Keratinocyte (primary cell): ENCODE measurements around the gene YAE1. TPM values are rescaled to one million over a fixed set of nuclear protein-coding genes. Genes with fewer than 3 reads are reported as not detected.

Source experiments
- DNase-seq: peaks from one replicate; pipeline ENCODE4 v3.0.0-alpha.2; 2011; ENCODE audit warnings: low read depth, missing footprints, low spot score
- FAIRE-seq: peaks from 2 replicates; lab custom pipeline; 2011; peaks lifted over from hg19 to GRCh38; lab: Jason Lieb, UNC
- H2AFZ ChIP-seq: 2 replicates; pipeline ENCODE4 v1.6.0; 2012; ENCODE audit warnings: low read length, control low read depth, inconsistent platforms; ENCODE audit not compliant: control insufficient read depth
- H3K27ac ChIP-seq: 2 replicates; pipeline ENCODE4 v1.5.1; 2011; ENCODE audit warnings: low read length; ENCODE audit not compliant: control insufficient read depth, insufficient read depth
- H3K27me3 ChIP-seq: 3 replicates; pipeline ENCODE4 v1.6.0; 2011; ENCODE audit warnings: low read length; ENCODE audit not compliant: control insufficient read depth, insufficient read depth; ENCODE audit errors: extremely low read depth
- H3K36me3 ChIP-seq, 2 experiments: 2 replicates in 1 of 2; 3 replicates in 1 of 2; pipeline ENCODE4 v1.5.1; 2011; ENCODE audit warnings: low read length in 2 of 2, mild to moderate bottlenecking in 1 of 2; ENCODE audit not compliant: control insufficient read depth in 2 of 2, insufficient read depth in 2 of 2; ENCODE audit errors: extremely low read depth in 1 of 2
- H3K4me1 ChIP-seq: 3 replicates; pipeline ENCODE4 v1.5.1; 2011; ENCODE audit warnings: low read length; ENCODE audit not compliant: control insufficient read depth, insufficient read depth; ENCODE audit errors: extremely low read depth
- H3K4me2 ChIP-seq: 3 replicates; pipeline ENCODE4 v1.6.0; 2011; ENCODE audit warnings: low read depth, low read length; ENCODE audit not compliant: control insufficient read depth, insufficient read depth; ENCODE audit errors: extremely low read depth
- H3K4me3 ChIP-seq, 3 experiments: fragments of 200-600 bp in 1 of 3; sonication (generic) in 1 of 3; 2 replicates in 2 of 3; 3 replicates in 1 of 3; pipeline ENCODE4 v1.5.1; 2011 to 2016; ENCODE audit warnings: low read length in 3 of 3, mild to moderate bottlenecking in 3 of 3, control low read depth in 2 of 3, inconsistent platforms in 1 of 3, low read depth in 1 of 3, mixed read lengths in 1 of 3, mixed run types in 1 of 3, moderate library complexity in 1 of 3; ENCODE audit not compliant: control insufficient read depth in 2 of 3, insufficient read depth in 2 of 3; ENCODE audit errors: extremely low read depth in 1 of 3
- H3K79me2 ChIP-seq: 2 replicates; pipeline ENCODE4 v1.6.0; 2012; ENCODE audit warnings: low read length; ENCODE audit not compliant: control insufficient read depth, insufficient read depth
- H3K9ac ChIP-seq: 3 replicates; pipeline ENCODE4 v1.6.0; 2011; ENCODE audit warnings: low read length; ENCODE audit not compliant: control insufficient read depth, insufficient read depth; ENCODE audit errors: extremely low read depth
- H3K9me1 ChIP-seq: 3 replicates; pipeline ENCODE4 v1.6.0; 2011; ENCODE audit warnings: low read length; ENCODE audit not compliant: control insufficient read depth, insufficient read depth; ENCODE audit errors: extremely low read depth
- H3K9me3 ChIP-seq: 2 replicates; pipeline ENCODE4 v1.5.1; 2012; ENCODE audit warnings: low read depth, low read length; ENCODE audit not compliant: control insufficient read depth
- H4K20me1 ChIP-seq: 3 replicates; pipeline ENCODE4 v1.6.0; 2011; ENCODE audit warnings: low read length; ENCODE audit not compliant: control insufficient read depth, insufficient read depth; ENCODE audit errors: extremely low read depth
- EZH2 ChIP-seq: IDR thresholded peaks from one replicate; pipeline ENCODE4 v1.6.1; 2012; ENCODE audit warnings: inconsistent platforms, mild to moderate bottlenecking, low read length, moderate library complexity
- dilution Hi-C: fragments of 300-500 bp; cut with MboI; formaldehyde crosslinking; loops from one replicate; pipeline ENCODE4 v1.7.0; 2020; ENCODE audit warnings: low sequenced_read_pairs; ENCODE audit not compliant: extremely low pct_ligation_motif_present
- polyA plus RNA-seq, 5 experiments: library from polyadenylated mRNA; depleted of rRNA in 3 of 5; stranded (reverse) in 3 of 5; stranded (forward) in 1 of 5; unstranded in 1 of 5; fragments of >200 nt; gene quantifications; 1 replicate in 1 of 5; 2 replicates in 3 of 5; 3 replicates in 1 of 5; pipeline versions ENCODE4 v1.2.1 to v1.2.3, GENCODE V29; 2011 to 2012; ENCODE audit warnings: missing spikeins in 2 of 5, low read depth in 1 of 5, low replicate concordance in 1 of 5
- TF ChIP-seq, protein P1 (sequence below), 3 experiments: IDR thresholded peaks in 1 of 3; conservative IDR thresholded peaks in 1 of 3; optimal IDR thresholded peaks in 1 of 3; 2 replicates in 2 of 3; 3 replicates in 1 of 3; pipeline versions ENCODE3 to v1.5.1; 2011; ENCODE audit warnings: low read length in 3 of 3, mild to moderate bottlenecking in 3 of 3, moderate library complexity in 2 of 3, control low read depth in 1 of 3, inconsistent platforms in 1 of 3; ENCODE audit not compliant: insufficient read depth in 2 of 3; ENCODE audit errors: extremely low read depth in 1 of 3

YAE1 gene
- polyA plus RNA-seq, 1 donor (not counting 4 experiments of a cell fraction or from before 2014, with no cell fraction given) = 43.7 TPM

DNA sequence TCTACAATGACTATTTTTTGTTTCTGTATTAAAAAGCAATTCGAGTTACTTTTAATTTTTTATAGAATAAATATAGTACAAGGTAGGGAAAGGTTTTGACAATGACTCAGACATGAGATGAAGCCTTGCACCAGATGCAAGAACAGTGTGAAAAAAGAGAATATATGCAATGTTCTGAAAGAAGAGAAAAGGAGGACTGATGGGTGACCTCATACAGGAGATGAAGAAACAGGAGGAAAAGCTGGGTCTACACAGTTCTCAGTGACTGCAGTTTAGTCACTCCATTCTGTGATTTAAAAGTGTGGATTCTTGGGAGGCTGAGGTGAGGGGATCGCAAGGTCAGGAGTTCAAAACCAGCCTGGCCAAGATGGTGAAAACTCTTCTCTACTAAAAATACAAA is 38.3 kb upstream of the YAE1 start:
- DNase-seq (no peak), FAIRE-seq (no peak)
- dilution Hi-C loops = no loop called here

DNA sequence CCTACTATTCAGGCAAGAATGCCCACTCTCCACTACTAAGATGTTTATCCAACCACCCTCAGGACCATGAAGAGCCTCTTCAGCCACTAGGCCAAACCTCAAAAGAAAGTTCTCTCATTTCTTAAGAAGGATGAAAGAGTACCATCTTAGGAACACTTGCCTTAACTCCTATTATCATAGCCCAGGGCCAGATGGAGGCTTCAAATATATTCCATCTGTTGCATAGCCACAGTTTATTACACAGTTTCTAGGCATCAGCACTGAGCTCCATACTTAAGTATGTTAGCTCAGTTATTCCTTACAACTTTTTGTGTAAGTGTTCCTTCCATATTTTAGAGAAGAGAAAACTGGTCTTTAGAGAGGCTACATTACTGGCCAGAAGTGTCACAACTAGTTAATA is 37.4 kb upstream of the YAE1 start:
- H3K9ac ChIP-seq = no peak overlapping the region
- H2AFZ ChIP-seq = no peak overlapping the region
- H4K20me1 ChIP-seq = no peaks in the 10 kb centered on the region
- H3K4me2 ChIP-seq = no peak overlapping the region
- no peaks in the 10 kb centered on the region for H3K9me3 ChIP-seq
- no peaks in the 10 kb centered on the region for H3K9me1 ChIP-seq
- no peaks in the 10 kb centered on the region for H3K27me3 ChIP-seq
- H3K79me2 ChIP-seq = no peaks in the 10 kb centered on the region
- no peaks in the 10 kb centered on the region for H3K36me3 ChIP-seq
- H3K4me3 ChIP-seq = no peak overlapping the region
- dilution Hi-C loops = no loop called here
- no peak for TF ChIP-seq EZH2
- DNase-seq (no peak), FAIRE-seq (no peak)
- H3K27ac ChIP-seq = no peak overlapping the region
- no peaks in the 10 kb centered on the region for H3K4me1 ChIP-seq

More for the DNA sequence above, 38.3 kb upstream of the YAE1 start:
- no peaks in the 10 kb centered on the region for H3K4me1 ChIP-seq
- no peak overlapping the region for H3K4me3 ChIP-seq
- H4K20me1 ChIP-seq = no peaks in the 10 kb centered on the region
- H3K9ac ChIP-seq = no peak overlapping the region
- H3K27me3 ChIP-seq = no peaks in the 10 kb centered on the region
- H3K36me3 ChIP-seq = no peaks in the 10 kb centered on the region
- no peaks in the 10 kb centered on the region for H3K79me2 ChIP-seq
- H3K27ac ChIP-seq = no peak overlapping the region
- H3K9me3 ChIP-seq = no peaks in the 10 kb centered on the region
- TF ChIP-seq EZH2 = no peak
- TF ChIP-seq, protein P1, sequence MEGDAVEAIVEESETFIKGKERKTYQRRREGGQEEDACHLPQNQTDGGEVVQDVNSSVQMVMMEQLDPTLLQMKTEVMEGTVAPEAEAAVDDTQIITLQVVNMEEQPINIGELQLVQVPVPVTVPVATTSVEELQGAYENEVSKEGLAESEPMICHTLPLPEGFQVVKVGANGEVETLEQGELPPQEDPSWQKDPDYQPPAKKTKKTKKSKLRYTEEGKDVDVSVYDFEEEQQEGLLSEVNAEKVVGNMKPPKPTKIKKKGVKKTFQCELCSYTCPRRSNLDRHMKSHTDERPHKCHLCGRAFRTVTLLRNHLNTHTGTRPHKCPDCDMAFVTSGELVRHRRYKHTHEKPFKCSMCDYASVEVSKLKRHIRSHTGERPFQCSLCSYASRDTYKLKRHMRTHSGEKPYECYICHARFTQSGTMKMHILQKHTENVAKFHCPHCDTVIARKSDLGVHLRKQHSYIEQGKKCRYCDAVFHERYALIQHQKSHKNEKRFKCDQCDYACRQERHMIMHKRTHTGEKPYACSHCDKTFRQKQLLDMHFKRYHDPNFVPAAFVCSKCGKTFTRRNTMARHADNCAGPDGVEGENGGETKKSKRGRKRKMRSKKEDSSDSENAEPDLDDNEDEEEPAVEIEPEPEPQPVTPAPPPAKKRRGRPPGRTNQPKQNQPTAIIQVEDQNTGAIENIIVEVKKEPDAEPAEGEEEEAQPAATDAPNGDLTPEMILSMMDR (optimal IDR thresholded peaks at IDR 0.05 in 1 of 3, IDR thresholded peaks at IDR 0.05 in 1 of 3, conservative IDR thresholded peaks at IDR 0.05 in 1 of 3; ENCODE audit: extremely low read depth in 1 of 3, insufficient read depth in 2 of 3, low read length in 3 of 3) = no peak
- no peak overlapping the region for H3K4me2 ChIP-seq
- H2AFZ ChIP-seq = no peak overlapping the region
- no peaks in the 10 kb centered on the region for H3K9me1 ChIP-seq

DNA sequence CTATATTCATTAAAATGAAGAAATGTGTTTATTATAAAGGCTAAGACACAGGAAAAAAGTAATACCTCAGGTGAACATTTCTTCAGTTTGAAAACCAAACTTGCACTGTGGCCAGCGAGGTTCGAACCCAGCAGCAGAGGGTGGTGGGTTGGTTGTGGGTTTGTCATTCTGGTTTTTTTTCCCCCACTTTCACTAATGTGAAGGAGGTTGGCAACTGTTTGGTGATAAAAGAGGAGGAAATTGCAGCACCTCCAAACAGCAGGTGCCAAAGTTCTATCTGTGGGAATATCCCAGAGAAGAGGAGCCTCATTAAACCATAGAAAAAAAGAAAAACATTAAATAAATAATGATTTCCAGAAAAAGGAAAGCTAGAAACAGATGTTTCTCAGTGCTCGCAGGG is 36.6 kb upstream of the YAE1 start:
- H3K4me1 ChIP-seq = no peaks in the 10 kb centered on the region
- no peak overlapping the region for H3K27ac ChIP-seq
- no peak overlapping the region for H3K4me3 ChIP-seq
- H3K36me3 ChIP-seq = no peaks in the 10 kb centered on the region
- H3K9me1 ChIP-seq = no peaks in the 10 kb centered on the region
- DNase-seq (no peak), FAIRE-seq (no peak)
- H3K4me2 ChIP-seq = no peak overlapping the region
- H4K20me1 ChIP-seq = no peaks in the 10 kb centered on the region
- no peaks in the 10 kb centered on the region for H3K9me3 ChIP-seq
- dilution Hi-C loops = no loop called here
- H3K9ac ChIP-seq = no peak overlapping the region
- no peaks in the 10 kb centered on the region for H3K79me2 ChIP-seq
- H3K27me3 ChIP-seq = no peaks in the 10 kb centered on the region
- TF ChIP-seq EZH2 = no peak
- TF ChIP-seq, protein P1 (optimal IDR thresholded peaks at IDR 0.05 in 1 of 3, IDR thresholded peaks at IDR 0.05 in 1 of 3, conservative IDR thresholded peaks at IDR 0.05 in 1 of 3; ENCODE audit: extremely low read depth in 1 of 3, insufficient read depth in 2 of 3, low read length in 3 of 3) = no peak
- no peak overlapping the region for H2AFZ ChIP-seq
